ENCODE results near the gene CCL2. TPM values are rescaled to one million over a fixed set of nuclear protein-coding genes. Genes with fewer than 3 reads are reported as not detected.

Gene CCL2
- total RNA-seq, 1 experiment from 2014 or later, result not detected

- CTCF ChIA-PET, result no interaction called here
- Histone ChIP-seq H3K27me3 (ENCODE audit: low read length) (no peaks in the 10 kb centered on the region), H2AFZ (ENCODE audit: low read length) (no peak overlapping the region), H3K79me2 (ENCODE audit: low read length) (no peaks in the 10 kb centered on the region), H4K20me1 (ENCODE audit: low read length) (no peaks in the 10 kb centered on the region), H3K27ac (ENCODE audit: low read length) (no peak overlapping the region), H3K4me3 (ENCODE audit: low read length) (no peak overlapping the region), H3K9ac (ENCODE audit: low read length) (no peak overlapping the region), H3F3A (ENCODE audit: low read length, unreplicated experiment) (no peaks in the 10 kb centered on the region), H3K9me2 (replicated peaks; ENCODE audit: low read length) (no peaks in the 10 kb centered on the region), H3K36me3 (ENCODE audit: low read depth, low read length) (no peaks in the 10 kb centered on the region), H3K9me3 (ENCODE audit: low read length) (no peaks in the 10 kb centered on the region), H3K4me2 (ENCODE audit: low read length) (no peak overlapping the region), H3K4me1 (ENCODE audit: insufficient read depth, low read length) (no peaks in the 10 kb centered on the region)
- DNase-seq, result no peak
- BruUV-seq (replicated peaks), result no TSS peak
- POLR2A ChIA-PET (ENCODE audit: unreplicated experiment), result no interaction called here
- intact Hi-C loops (cut with micrococcal nuclease), result no loop called here
- TF ChIP-seq EZH2phosphoT487 (IDR thresholded peaks at IDR 0.05; ENCODE audit: borderline replicate concordance, low read length) (no peak), EZH2 (IDR thresholded peaks at IDR 0.05; ENCODE audit: low read length, unreplicated experiment) (no peak), CTCF (conservative IDR thresholded peaks at IDR 0.05; ENCODE audit: low read depth, low read length) (no peak)
- no peak for ATAC-seq
Observed at GRCh38 chr17:34261568-34262337, 6.7 kb downstream of the CCL2 start.

- Histone ChIP-seq H3K9me3 (ENCODE audit: low read length) (no peaks in the 10 kb centered on the region), H3K9me2 (replicated peaks; ENCODE audit: low read length) (no peaks in the 10 kb centered on the region), H3K4me1 (ENCODE audit: insufficient read depth, low read length) (no peaks in the 10 kb centered on the region), H3F3A (ENCODE audit: low read length, unreplicated experiment) (no peaks in the 10 kb centered on the region), H3K27ac (ENCODE audit: low read length) (no peak overlapping the region), H3K4me2 (ENCODE audit: low read length) (no peak overlapping the region), H3K79me2 (ENCODE audit: low read length) (no peaks in the 10 kb centered on the region), H3K27me3 (ENCODE audit: low read length) (no peaks in the 10 kb centered on the region), H3K9ac (ENCODE audit: low read length) (no peak overlapping the region), H2AFZ (ENCODE audit: low read length) (no peak overlapping the region), H3K4me3 (ENCODE audit: low read length) (no peak overlapping the region), H4K20me1 (ENCODE audit: low read length) (no peaks in the 10 kb centered on the region), H3K36me3 (ENCODE audit: low read depth, low read length) (no peaks in the 10 kb centered on the region)
- no peak for DNase-seq
- intact Hi-C loops (cut with micrococcal nuclease), result no loop called here
- BruUV-seq (replicated peaks), result no TSS peak
- no peak for ATAC-seq
- TF ChIP-seq EZH2phosphoT487 (IDR thresholded peaks at IDR 0.05; ENCODE audit: borderline replicate concordance, low read length), result no peak
- TF ChIP-seq EZH2 (IDR thresholded peaks at IDR 0.05; ENCODE audit: low read length, unreplicated experiment), result no peak
- no peak for TF ChIP-seq CTCF (conservative IDR thresholded peaks at IDR 0.05; ENCODE audit: low read depth, low read length)
- ChIA-PET CTCF (no interaction called here), POLR2A (ENCODE audit: unreplicated experiment) (no interaction called here)
Observed at GRCh38 chr17:34265711-34266110, 10.6 kb downstream of the CCL2 start.

GRCh38 chr17:34269969-34270368 is 14.9 kb downstream of the CCL2 start, which contains the start of gene CCL7:
CCL7 (plus strand) TSS chr17:34270221; CDS start chr17:34270291, 70 bp downstream.
- Histone ChIP-seq H3K9me3 (ENCODE audit: low read length) (no peaks in the 10 kb centered on the region), H3K27ac (ENCODE audit: low read length) (no peak within 1 kb of the TSS), H3K79me2 (ENCODE audit: low read length) (no peaks in the 10 kb centered on the region), H3K4me1 (ENCODE audit: insufficient read depth, low read length) (no peaks in the 10 kb centered on the region), H3K4me2 (ENCODE audit: low read length) (no peak within 1 kb of the TSS), H3K36me3 (ENCODE audit: low read depth, low read length) (no peaks in the 10 kb centered on the region), H3K9ac (ENCODE audit: low read length) (no peak within 1 kb of the TSS), H3K27me3 (ENCODE audit: low read length) (no peaks in the 10 kb centered on the region), H2AFZ (ENCODE audit: low read length) (no peak within 1 kb of the TSS), H3F3A (ENCODE audit: low read length, unreplicated experiment) (no peaks in the 10 kb centered on the region), H3K4me3 (ENCODE audit: low read length) (no peak within 1 kb of the TSS), H3K9me2 (replicated peaks; ENCODE audit: low read length) (no peaks in the 10 kb centered on the region), H4K20me1 (ENCODE audit: low read length) (no peaks in the 10 kb centered on the region)
- no peak for ATAC-seq
- TF ChIP-seq EZH2phosphoT487 (IDR thresholded peaks at IDR 0.05; ENCODE audit: borderline replicate concordance, low read length) (no peak), EZH2 (IDR thresholded peaks at IDR 0.05; ENCODE audit: low read length, unreplicated experiment) (no peak), CTCF (conservative IDR thresholded peaks at IDR 0.05; ENCODE audit: low read depth, low read length) (no peak)
- intact Hi-C loops (cut with micrococcal nuclease), result no loop called here
- POLR2A ChIA-PET (ENCODE audit: unreplicated experiment), result no interaction called here
- BruUV-seq (replicated peaks), result no TSS peak
- CTCF ChIA-PET, result no interaction called here
- no peak for DNase-seq

All from PC-3 (cell line).